Renal cortex interstitium (tissue), 11 donors: ENCODE measurements around the gene KLF2. TPM values are rescaled to one million over a fixed set of nuclear protein-coding genes. Genes with fewer than 3 reads are reported as not detected.

Experiments
- DNase-seq, 11 donors: peaks; one replicate each; pipeline ENCODE4 v3.0.0-alpha.2; 2013; ENCODE audit warnings: low read depth in 9 of 11, low spot score in 4 of 11; ENCODE audit errors: extremely low read depth in 1 of 11
- polyA plus RNA-seq, 3 donors: library from polyadenylated mRNA; unstranded; fragments of 120-200 nt; gene quantifications; one replicate each; pipeline ENCODE4 v1.2.1, GENCODE V29; 2013; ENCODE audit not compliant: insufficient read length in 3 of 3

KLF2 gene
- polyA plus RNA-seq, 3 donors, result 21.7 to 37.8 (median 25.6) TPM

DNA sequence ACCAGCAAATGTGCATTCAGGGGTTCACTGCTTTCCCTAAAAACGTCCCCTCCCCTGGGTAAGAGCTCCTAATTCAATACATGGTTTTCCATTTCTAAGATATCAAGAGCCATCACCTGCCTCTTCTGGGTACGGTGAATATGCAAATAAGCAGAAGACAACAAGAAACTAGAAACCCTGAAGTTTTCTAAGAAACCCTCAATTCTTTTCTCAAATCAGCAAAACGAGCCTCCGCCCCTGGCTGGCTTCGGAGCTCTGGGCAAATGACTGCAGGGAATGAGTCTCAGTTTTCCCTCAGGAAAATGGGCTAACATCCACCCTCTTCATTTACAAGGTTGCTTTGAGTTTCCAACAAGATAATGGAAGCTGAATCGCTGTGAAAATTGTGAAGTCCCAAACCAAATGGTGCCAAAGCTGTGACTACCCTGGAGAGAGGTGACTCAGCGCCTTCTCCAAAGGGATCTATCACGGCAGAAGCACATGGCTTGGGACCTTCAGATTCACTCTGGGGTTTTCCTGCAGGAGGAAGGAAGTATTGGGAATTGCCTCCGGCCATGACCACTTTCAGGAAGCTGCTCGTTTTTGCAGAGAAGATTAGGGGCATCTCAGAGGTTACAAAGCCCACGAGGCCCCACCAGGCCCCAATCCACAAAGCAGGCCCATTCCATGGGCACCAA lies 26.6 kb downstream of the KLF2 start:
- DNase-seq, result no peak

DNA sequence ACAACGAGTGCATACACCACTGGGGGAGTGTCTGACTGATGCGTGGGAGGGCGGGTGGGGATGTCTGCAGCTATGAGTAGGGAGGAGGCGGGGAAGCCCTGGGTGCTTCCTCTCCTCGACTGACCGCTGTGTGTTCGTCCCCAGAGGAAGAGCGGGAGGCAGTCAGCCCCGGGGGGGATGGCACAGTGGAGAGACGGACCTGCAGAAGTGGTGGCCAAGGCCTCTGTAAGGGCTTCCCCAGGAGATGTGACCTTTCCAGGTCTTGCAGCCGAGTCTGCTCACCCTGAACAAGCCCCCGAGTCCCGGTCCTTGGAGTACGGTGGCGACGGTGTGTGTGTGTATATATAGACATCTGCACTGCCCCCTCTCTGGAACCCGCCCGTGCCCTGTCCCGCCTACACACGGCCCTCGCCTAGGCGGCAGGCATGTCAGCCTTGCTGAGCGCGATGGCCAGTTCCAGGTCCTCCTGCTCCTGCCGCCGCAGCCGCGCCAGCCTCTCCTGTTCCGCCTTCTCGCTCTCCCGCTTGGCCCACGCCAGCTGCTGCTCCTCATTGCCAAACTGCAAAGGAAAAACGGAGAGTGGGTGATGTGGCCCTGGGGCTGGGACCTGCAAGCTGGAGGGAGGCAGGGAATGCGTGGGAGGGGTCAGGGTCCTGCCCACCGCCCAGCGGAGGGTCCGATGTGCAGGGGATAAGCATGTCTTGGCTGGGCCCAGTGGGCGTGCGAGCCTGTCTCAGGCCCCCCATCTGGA lies 30.8 kb downstream of the KLF2 start:
- no peak for DNase-seq

DNA sequence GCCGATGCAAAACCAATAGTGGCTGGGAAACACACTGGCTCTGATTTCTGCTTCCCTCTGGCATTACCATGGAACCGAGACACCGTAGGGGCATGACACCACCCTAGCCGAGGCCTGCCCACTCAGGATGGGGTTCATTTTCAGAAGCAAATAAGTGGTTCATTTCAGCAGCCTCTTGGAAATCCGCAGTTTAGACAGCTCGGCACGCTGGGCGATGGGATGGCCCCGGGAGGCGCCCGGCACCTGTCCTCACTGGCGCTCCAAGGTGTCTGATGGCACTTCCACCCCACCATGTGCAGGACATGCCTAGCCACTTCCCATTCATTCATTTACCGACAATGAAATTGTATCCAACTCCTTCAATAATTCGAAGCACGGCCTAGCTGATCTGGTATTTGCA lies 33.8 kb downstream of the KLF2 start:
- DNase-seq, result no peak

DNA sequence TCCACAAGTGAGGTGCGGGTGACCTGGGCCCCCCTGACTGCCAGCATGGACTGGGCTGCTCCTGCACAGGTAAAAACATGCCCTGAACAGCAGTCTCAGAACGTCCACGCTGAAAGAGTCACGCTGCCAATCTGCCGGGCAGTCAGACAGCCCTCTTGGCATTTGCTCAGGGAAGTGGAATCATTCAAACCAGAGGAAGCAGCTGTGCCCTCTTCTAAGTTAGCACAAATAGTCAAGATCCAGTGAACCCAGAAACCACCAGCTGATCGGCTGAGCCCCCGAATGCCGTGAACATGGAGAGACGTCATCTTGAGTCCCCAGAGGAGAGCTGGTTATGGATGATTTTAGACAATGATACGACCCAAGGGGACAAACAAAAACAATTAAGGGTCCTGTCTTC lies 34.4 kb downstream of the KLF2 start:
- DNase-seq, result no peak

DNA sequence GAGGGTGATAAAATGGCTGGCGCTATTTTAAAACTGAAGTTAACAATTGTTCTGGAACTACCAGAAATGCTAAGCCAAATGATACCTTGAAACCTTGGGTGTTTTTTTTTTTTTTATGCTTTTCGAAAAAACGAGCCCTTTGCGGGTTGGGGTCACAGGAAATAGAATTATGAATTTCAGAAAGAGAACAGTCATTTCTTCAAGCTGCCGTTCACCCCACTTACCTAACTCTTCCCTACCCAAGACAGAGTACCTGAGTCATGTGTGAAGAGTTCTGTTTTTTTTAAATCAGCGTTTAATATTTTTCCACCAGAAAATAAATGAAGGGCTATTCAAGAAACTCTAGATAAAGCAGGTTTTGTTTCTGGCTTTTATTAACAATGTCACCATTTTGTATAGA lies 35.3 kb downstream of the KLF2 start:
- no peak for DNase-seq

DNA sequence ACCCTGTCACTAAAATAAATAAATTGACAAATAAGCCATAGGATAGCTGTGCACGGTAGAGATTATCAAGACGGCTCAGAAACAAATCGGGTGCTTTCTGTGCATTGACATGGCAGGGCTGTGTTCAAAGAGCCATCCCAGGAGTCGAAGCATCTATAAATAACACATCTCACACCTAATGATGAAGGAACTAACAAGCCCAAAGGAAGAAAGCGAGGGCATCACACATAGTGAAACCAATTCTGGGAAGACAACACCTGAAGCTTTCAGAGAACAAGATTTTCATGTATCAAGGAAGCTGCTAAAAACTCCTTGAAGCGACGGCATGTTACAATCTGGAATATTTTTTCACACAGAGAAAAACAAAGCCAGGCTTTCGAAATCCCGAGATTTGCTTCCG lies 36.1 kb downstream of the KLF2 start:
- no peak for DNase-seq

DNA sequence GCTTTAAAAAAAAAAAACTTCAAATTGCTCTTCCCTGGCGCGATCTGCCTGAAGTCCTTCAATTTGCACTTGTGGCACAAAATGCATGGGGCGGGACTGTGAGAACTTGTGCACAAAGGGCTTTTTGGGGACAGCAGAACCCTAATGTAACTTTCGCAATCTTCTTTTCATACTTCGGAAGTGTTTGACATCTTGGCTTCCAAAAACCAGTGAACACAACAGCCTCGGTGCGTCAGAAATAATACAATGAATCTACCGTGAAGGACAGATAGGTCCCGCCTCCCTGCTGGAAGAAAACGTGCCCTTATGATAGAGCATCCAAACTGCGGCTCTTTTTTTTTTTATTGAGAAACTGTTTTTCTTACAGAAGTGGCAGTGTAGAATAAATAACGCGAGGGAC lies 36.6 kb downstream of the KLF2 start:
- no peak for DNase-seq

DNA sequence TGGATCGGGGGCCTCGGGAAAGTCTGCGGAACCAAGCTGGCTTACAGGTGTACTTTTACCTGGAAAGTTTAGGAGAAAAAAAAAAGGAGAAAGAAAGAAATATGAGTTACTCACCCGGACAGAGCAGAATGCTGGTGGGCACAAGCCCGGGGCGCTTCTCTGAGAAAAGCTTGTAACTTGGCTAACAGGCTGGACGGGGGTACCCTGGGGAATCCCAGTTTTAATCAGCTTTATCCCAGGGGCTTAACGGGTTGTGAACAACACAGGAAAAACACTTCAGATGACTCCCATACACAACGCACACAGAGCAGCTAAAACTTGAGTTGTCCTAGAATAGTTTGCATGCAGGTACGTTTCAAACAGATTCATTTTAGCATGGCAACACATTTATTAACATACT lies 37.3 kb downstream of the KLF2 start:
- no peak for DNase-seq

DNA sequence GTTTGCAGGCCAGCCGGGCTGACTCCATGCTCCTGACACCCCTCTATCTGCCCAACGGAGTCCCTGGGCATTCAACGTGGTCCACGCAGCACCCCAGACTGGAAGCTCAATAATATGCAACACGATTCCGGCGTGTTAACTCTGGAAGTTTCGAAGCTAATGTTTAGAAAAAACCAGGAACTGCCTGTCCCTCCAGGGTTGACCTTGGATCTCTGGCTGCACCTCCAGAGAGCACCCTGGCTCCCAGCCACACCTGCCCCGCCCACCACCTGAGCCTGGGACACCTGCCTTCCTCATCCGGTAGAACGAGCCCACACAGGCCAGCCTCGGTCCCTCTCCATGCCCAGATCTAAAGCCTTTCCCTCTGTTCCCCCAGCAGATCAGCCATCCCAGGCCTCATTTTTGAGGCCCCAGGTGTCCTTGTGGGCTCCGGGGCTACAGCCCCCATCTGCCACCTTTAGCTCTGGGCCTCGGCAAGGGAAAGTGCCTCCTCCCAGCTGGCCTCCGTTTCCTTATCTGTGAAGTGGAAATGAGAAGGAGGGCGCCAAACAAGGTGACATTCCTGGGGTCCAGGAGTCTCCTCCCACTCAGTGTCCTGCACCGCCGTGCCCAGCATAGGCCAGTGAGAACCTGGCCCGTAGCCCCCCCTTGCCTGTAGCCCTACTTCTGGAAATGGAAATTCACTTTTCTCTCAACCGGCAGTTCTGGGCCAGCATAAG lies 38.7 kb downstream of the KLF2 start:
- DNase-seq, result no peak

DNA sequence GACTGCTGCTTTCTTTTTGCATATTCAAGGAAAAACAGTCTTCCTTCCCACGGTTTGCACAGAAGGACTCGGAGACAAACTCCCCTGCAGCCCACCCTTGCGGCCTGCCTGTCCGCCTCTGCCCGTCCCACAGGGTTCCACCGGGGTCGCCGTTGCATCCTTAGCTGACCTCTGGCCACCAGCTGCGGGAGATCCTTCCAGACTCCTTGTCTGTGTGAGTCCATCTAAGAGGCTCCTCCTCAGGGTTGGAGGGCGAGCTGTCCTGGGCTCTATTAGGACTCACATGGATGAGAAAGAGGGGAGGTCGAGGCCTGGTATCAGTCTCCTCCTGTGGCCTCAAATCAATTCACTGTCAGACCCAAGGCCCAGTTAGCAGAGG lies 39.2 kb downstream of the KLF2 start:
- DNase-seq, result no peak

DNA sequence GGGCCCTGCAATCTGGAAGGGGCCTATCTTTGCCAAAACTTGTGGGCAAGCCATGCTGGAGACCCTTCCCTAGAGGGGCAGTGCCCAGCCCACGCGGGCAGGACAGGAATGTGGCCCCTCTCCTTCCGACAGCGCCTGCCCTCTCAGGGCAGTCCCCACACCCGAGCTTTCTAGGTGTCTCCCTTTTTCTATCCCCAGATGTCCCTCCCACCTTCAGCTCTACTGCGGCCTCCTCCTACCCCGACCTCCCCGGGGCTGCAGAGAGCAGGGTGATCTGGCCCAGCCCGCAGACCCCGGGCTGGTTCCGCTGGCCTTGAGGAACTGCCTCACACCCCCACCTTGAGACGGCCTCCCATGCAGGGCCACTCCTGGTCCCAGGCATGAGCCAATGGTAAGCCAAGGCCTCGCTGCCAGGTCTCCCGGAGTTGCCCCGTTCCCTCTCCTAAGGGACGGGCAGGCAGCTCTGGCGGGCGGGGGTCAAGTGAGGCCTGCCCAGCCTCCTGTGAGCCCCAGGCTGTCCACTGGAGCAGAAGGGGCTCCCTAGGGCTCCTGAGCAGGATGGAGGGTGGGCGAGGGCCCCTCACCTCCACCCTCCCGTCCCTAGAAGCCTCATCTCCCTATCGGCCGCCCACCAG lies 39.7 kb downstream of the KLF2 start:
- no peak for DNase-seq

DNA sequence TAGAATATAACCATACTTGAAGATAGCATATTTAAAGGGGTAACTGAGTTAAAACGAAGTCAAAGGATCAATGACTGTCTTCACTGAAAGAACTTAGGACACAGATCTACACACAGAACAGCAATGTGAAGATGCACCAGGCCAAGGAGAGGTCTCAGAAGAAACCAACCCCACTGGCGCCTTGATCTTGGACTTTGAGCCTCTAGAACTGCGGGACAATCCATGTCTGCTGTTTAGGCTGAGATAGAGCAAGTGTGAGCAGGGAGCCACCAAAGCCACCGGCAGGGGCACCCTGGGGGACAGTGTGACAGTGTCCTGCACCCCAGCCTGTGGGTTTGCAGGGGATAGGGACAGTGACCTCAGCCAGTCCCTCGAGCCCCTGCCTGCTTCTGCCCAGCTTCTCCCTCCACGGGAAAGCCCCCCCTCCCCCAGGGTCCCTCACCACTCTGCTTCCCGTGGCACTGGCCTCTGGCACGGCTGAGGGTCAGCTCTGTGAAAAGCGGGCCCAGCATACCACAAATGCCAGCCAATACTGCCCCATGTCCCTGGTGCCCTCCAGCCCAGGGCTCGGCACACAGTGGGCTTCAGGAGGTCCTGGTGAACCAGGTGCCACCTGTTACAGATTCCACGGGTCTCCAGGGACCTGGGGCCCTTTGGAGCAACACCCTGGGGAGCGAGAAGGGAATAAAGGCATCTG lies 40.8 kb downstream of the KLF2 start:
- DNase-seq, result no peak

DNA sequence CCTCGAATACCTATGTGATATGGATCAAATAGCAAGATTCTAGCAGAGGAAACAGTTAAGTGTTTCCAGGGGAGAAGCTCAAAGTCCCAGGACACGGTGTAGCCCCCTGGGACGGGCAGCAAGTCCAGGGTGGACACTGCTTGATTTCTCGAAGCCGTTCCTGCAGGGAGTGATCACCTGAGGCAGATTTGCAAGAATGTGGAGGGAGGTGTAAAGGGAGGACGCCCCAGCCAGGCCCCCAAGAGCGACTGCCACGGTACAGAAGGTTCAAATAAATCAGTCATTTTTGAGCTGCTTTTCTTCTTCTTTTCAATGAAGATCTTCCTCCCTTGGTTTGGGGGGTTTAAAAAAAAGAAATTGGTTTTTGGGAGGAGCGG lies 41.4 kb downstream of the KLF2 start:
- no peak for DNase-seq

DNA sequence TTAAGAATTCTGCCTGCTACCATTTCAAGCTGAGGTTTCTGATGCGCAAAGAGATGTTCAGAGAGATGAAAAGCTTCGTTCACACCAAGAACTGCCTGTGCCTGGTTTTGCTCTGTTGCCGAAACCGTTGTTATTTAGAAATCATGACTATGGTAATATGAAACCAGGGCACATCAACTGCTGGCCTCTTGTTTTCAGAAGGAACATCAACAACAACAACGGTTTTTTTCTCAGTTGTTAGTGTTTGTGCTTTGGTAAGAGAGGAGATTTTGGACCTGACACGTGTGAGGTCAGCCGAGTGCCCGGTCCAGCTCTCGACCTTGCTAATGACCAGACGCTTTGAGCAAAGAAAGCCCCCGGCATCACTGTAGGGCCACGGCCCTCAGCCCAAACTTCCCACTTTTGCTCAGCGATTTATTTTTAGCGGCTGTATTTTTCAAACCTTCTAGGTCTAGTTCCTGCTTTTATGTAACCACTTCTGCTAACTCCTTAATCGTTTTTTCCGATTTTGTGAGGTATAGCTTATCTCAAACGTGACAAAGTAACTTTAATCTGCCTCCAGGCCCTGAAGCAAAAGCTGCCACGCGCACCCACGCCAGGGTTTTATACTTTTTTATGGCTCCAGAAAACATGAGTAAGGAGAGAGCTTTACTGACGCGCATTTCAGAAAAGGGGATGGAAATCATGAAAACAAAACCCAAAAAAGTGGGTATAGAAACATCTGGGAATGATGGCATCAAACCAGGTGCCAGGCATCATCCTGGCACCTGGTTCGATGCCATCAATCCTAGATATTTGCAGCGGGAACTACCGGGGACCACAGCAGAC lies 42.0 kb downstream of the KLF2 start:
- no peak for DNase-seq

DNA sequence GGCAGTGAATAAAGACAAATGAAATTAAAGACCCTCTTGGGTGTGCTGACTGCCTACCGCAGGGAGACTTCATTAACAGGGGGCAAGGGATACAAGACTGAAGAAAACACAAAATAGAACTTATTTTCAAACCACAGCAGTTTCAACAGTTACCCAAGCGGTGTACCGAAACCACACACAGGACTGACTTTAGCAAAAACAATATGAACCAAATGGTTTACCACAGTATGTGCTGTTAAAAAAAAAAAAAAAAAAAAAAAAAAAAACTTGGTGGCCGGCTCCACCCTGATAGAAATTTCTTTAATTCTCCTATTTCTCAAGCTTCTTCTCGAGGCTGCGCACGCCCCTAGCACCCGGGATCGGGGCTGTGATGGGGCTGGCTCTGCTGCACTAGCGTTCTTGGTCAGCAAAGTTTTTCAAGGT lies 42.6 kb downstream of the KLF2 start:
- no peak for DNase-seq

DNA sequence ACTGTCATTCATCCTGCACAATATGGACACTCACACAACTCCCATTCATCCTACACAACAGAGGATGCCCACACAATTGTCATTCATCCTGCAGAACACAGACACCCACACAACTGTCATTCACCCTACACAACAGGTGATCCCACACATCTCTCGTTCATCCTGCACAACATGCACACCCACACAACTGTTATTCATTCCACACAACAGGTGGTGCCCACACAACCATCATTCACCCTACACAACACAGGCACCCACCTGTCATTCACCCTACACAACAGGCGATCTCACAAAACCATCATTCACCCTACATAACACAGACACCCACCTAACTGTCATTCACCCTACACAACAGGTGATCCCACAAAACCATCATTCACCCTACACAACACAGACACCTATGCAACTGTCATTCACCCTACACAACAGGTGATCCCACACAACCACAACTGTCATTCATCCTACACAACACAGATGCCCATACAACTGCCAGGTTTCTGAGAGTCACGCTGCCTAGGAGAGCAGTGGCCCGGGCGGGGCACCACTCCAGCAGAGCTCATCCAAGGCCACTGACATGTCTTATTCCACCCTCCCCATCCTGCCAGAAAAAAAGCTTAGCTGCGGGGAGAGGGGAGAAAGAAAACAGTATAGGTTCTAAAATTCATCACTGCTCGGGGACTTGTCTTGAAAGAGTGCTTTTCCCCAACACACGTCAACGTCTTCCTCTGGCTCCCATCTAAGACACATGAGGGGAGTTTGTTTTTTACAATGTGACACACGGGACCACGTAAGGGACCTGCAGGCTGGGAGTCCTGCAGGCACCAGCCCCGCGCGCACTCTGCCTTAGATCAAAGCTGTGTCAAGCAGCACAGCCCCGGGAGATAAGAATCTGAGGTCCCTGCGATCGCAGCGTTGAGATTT lies 44.0 kb downstream of the KLF2 start:
- no peak for DNase-seq

DNA sequence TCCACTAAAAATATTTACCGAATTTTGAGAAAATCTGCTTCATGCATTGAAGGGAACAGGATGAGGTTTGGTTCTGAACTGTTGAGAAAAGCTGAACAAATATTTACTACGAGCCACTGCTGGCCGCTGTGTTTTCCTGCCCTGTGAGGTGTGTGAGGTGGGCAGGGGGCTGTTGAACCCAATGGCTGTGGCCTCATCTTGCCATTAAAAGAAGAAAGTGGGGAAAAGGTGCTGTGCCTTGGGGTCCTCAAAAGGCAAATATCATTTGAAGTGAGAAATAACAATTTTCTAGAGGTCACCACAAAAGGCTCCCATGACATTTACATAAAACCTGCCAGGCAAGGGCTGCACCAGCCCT lies 44.7 kb downstream of the KLF2 start:
- DNase-seq, result no peak
